Measurements from ENCODE around the gene MYH14. TPM values are rescaled to one million over a fixed set of nuclear protein-coding genes. Genes with fewer than 3 reads are reported as not detected.

MYH14 gene
- total RNA-seq, 1 experiment from 2014 or later: 0.84 TPM

DNA sequence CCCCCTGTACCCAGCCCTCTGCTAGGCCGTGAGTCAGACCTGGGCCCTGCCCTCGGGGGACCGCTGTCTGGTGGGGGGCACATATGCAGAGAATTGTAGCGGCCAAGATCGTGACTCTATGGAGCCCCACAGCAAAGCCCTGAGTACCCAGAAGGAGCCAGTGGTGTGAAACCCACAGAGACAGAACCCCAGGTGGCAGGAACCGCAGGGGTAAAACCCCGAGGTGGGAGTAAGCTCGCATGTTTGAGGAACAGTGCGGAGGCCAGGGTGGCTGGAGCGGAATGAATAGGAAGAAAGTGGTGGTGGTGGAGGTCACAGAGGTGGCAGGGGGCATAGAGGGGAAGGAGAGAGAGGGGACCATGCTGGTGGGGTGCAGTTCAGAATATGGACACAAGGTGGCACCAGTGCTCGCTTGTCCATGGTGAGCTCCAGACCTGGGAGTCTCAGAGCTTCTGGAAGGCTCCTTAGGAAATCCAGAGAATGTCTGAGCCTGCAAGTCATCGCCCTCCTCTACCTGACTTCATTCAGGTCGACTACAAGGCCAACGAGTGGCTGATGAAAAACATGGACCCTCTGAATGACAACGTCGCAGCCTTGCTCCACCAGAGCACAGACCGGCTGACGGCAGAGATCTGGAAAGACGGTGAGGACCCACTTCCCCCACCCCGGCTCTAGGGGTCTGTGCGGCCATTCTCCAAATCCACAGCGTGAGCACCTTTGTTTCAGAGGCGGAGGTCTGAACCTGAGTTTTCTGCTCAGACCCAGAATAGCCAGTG is 48.9 kb downstream of the MYH14 start:
- BruUV-seq (replicated peaks): no TSS peak
- ChIA-PET CTCF (interaction anchor here (0.5 to 1.4 kb wide), 5 partner anchors 24 to 105 kb away, joined by 3 to 19 read pairs (median 3); partner anchors contain the start of gene KCNC3), POLR2A (ENCODE audit: low non-redundant PET) (no interaction called here)
- H3K36me3 ChIP-seq (ENCODE audit: insufficient read depth, low read length, poor library complexity, severe bottlenecking): no peaks in the 10 kb centered on the region
- H3K4me3 ChIP-seq (ENCODE audit: low read depth, low read length, poor library complexity, severe bottlenecking): no peak overlapping the region
- peak; percentile 51 for DNase-seq (ENCODE audit: low spot score)
- H3K9me3 ChIP-seq (ENCODE audit: low read depth, low read length, poor library complexity, severe bottlenecking): no peaks in the 10 kb centered on the region
- no peaks in the 10 kb centered on the region for H3K27me3 ChIP-seq (replicated peaks; ENCODE audit: insufficient read depth, low read depth, low read length, poor library complexity)
- no peak overlapping the region for H3K27ac ChIP-seq (ENCODE audit: low read depth, low read length, poor library complexity, severe bottlenecking)
- TF ChIP-seq EZH2 (IDR thresholded peaks at IDR 0.05; ENCODE audit: borderline replicate concordance, low read depth, low read length, poor library complexity, severe bottlenecking): no peak
- TF ChIP-seq, protein P1, sequence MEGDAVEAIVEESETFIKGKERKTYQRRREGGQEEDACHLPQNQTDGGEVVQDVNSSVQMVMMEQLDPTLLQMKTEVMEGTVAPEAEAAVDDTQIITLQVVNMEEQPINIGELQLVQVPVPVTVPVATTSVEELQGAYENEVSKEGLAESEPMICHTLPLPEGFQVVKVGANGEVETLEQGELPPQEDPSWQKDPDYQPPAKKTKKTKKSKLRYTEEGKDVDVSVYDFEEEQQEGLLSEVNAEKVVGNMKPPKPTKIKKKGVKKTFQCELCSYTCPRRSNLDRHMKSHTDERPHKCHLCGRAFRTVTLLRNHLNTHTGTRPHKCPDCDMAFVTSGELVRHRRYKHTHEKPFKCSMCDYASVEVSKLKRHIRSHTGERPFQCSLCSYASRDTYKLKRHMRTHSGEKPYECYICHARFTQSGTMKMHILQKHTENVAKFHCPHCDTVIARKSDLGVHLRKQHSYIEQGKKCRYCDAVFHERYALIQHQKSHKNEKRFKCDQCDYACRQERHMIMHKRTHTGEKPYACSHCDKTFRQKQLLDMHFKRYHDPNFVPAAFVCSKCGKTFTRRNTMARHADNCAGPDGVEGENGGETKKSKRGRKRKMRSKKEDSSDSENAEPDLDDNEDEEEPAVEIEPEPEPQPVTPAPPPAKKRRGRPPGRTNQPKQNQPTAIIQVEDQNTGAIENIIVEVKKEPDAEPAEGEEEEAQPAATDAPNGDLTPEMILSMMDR (conservative IDR thresholded peaks at IDR 0.05; ENCODE audit: low read depth, low read length): peak; percentile 77
- intact Hi-C loops (cut with micrococcal nuclease; ENCODE audit: unreplicated experiment): loop anchor here (2.0 kb wide), 1 partner anchor 77 kb away; the partner anchor contains the start of gene KCNC3
- no peaks in the 10 kb centered on the region for H3K4me1 ChIP-seq (ENCODE audit: insufficient read depth, low read length, poor library complexity, severe bottlenecking)

DNA sequence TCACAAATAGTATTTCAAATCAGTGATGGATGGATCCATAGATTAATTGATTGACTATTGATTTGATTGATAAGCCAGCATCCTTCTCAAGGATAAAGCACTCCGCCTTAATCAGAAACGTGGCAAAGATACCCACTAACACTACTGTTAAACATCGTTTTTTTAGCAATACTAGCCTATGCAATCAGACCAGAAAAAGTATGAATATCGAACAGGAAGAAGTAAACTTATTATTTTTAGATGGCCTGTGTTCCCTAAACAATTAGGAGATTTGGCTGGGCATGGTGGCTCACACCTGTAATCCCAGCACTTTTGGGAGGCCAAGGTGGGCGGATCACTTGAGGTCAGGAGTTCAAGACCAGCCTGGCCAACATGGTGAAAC is 49.5 kb downstream of the MYH14 start:
- BruUV-seq (replicated peaks): no TSS peak
- ChIA-PET CTCF (interaction anchor here (0.5 to 1.4 kb wide), 5 partner anchors 24 to 104 kb away, joined by 3 to 19 read pairs (median 3); partner anchors contain the start of gene KCNC3), POLR2A (ENCODE audit: low non-redundant PET) (no interaction called here)
- no peaks in the 10 kb centered on the region for H3K9me3 ChIP-seq (ENCODE audit: low read depth, low read length, poor library complexity, severe bottlenecking)
- H3K27ac ChIP-seq (ENCODE audit: low read depth, low read length, poor library complexity, severe bottlenecking): no peak overlapping the region
- no peak for DNase-seq (ENCODE audit: low spot score)
- H3K36me3 ChIP-seq (ENCODE audit: insufficient read depth, low read length, poor library complexity, severe bottlenecking): no peaks in the 10 kb centered on the region
- intact Hi-C loops (cut with micrococcal nuclease; ENCODE audit: unreplicated experiment): loop anchor here (2.0 kb wide), 1 partner anchor 76 kb away; the partner anchor contains the start of gene KCNC3
- H3K4me1 ChIP-seq (ENCODE audit: insufficient read depth, low read length, poor library complexity, severe bottlenecking): no peaks in the 10 kb centered on the region
- TF ChIP-seq, protein P1 (conservative IDR thresholded peaks at IDR 0.05; ENCODE audit: low read depth, low read length): no peak
- no peak for TF ChIP-seq EZH2 (IDR thresholded peaks at IDR 0.05; ENCODE audit: borderline replicate concordance, low read depth, low read length, poor library complexity, severe bottlenecking)
- no peaks in the 10 kb centered on the region for H3K27me3 ChIP-seq (replicated peaks; ENCODE audit: insufficient read depth, low read depth, low read length, poor library complexity)
- H3K4me3 ChIP-seq (ENCODE audit: low read depth, low read length, poor library complexity, severe bottlenecking): no peak overlapping the region

DNA sequence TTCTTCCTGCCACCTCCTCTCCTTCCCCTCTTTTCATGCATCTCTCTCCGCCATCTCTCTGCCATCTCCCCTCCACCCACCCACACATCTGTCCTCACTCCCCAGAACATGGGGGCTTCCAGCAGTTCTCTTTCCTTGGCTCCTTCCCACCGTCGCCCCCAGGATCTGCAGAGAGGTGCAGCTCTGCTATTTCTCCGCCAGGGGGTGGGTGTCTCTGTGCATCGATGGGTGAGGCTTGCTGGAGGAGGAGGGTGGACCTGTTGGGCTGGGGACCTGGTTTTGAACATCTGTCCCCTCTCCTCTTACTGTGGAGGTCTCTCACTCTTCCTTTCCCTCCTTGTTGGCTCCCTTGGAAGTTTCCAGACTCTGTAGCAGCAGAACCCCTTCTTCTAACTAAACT is 51.7 kb downstream of the MYH14 start:
- POLR2A ChIA-PET (ENCODE audit: low non-redundant PET): no interaction called here

More for the DNA sequence above, 51.7 kb downstream of the MYH14 start:
- Histone ChIP-seq H3K36me3 (ENCODE audit: insufficient read depth, low read length, poor library complexity, severe bottlenecking) (no peaks in the 10 kb centered on the region), H3K4me3 (ENCODE audit: low read depth, low read length, poor library complexity, severe bottlenecking) (no peak overlapping the region), H3K4me1 (ENCODE audit: insufficient read depth, low read length, poor library complexity, severe bottlenecking) (no peaks in the 10 kb centered on the region), H3K9me3 (ENCODE audit: low read depth, low read length, poor library complexity, severe bottlenecking) (no peaks in the 10 kb centered on the region), H3K27me3 (replicated peaks; ENCODE audit: insufficient read depth, low read depth, low read length, poor library complexity) (no peaks in the 10 kb centered on the region), H3K27ac (ENCODE audit: low read depth, low read length, poor library complexity, severe bottlenecking) (no peak overlapping the region)
- intact Hi-C loops (cut with micrococcal nuclease; ENCODE audit: unreplicated experiment): no loop called here
- no peak for TF ChIP-seq EZH2 (IDR thresholded peaks at IDR 0.05; ENCODE audit: borderline replicate concordance, low read depth, low read length, poor library complexity, severe bottlenecking)
- TF ChIP-seq, protein P1 (conservative IDR thresholded peaks at IDR 0.05; ENCODE audit: low read depth, low read length): peak; percentile 52
- no peak for DNase-seq (ENCODE audit: low spot score)
- CTCF ChIA-PET: interaction anchor here (1.5 kb wide), 1 partner anchor 74 kb away, joined by 5 read pairs; the partner anchor contains the start of gene KCNC3
- no TSS peak for BruUV-seq (replicated peaks)

All from A673 (cell line).